HEK293 (cell line): ENCODE measurements around the gene LRFN3.
A peak's percentile ranks its signal among the peaks of the same experiment; 100 is the strongest.

Experiments used
- CTCF ChIA-PET: fragments of 350-600 bp; formaldehyde crosslinking; extraction: SDS; loops from one replicate; lab custom pipeline; 2021; ENCODE audit warnings: antibody characterized with exemption; lab: Yijun Ruan, JAX
- POLR2A ChIA-PET: fragments of 300-600 bp; formaldehyde crosslinking; extraction: SDS; loops from one replicate; lab custom pipeline; 2020; ENCODE audit warnings: antibody characterized with exemption, inconsistent platforms; lab: Yijun Ruan, JAX
- H3K27ac ChIP-seq: fragments of 200-500 bp; sonication (Bioruptor generic); 2 replicates; pipeline ENCODE4 v1.5.1; 2014; ENCODE audit warnings: low read depth, low read length, control low read depth, inconsistent platforms; ENCODE audit errors: extremely low read depth
- H3K36me3 ChIP-seq, 2 experiments: fragments of 200-500 bp in 1 of 2; sonication (Bioruptor generic) in 1 of 2; 1 replicate in 1 of 2; 2 replicates in 1 of 2; pipeline ENCODE4 v1.5.1; 2014 to 2017; ENCODE audit warnings: inconsistent platforms in 2 of 2, low read length in 2 of 2; ENCODE audit not compliant: control insufficient read depth in 2 of 2, insufficient read depth in 1 of 2
- H3K4me1 ChIP-seq: fragments of 200-500 bp; sonication (Bioruptor generic); 2 replicates; pipeline ENCODE4 v1.5.1; 2014; ENCODE audit warnings: mild to moderate bottlenecking, low read length, inconsistent platforms; ENCODE audit not compliant: control insufficient read depth, insufficient read depth
- H3K4me3 ChIP-seq: 2 replicates; pipeline ENCODE4 v1.5.1; 2011; ENCODE audit warnings: low read depth, mild to moderate bottlenecking, control low read depth, low read length, moderate library complexity
- H3K9me3 ChIP-seq: fragments of 200-500 bp; sonication (Bioruptor generic); 2 replicates; pipeline ENCODE4 v1.5.1; 2014; ENCODE audit warnings: low read depth, low read length, inconsistent platforms; ENCODE audit not compliant: control insufficient read depth, insufficient read depth
- KLF7 ChIP-seq: fragments of 450-650 bp; formaldehyde crosslinking; IDR thresholded peaks from 2 replicates; pipeline ENCODE4 v1.5.1; 2016; ENCODE audit warnings: missing biosample characterization, missing genetic modification characterization, borderline replicate concordance
- RBAK ChIP-seq: fragments of 450-650 bp; formaldehyde crosslinking; IDR thresholded peaks from 2 replicates; pipeline ENCODE4 v1.5.1; 2016; ENCODE audit warnings: missing biosample characterization, missing genetic modification characterization
- SCRT1 ChIP-seq: fragments of 450-650 bp; formaldehyde crosslinking; IDR thresholded peaks from 2 replicates; pipeline ENCODE4 v1.5.1; 2016; ENCODE audit warnings: missing biosample characterization, missing genetic modification characterization, borderline replicate concordance
- ZBTB21 ChIP-seq: fragments of 450-650 bp; formaldehyde crosslinking; IDR thresholded peaks from 2 replicates; pipeline ENCODE4 v1.5.1; 2017; ENCODE audit warnings: missing biosample characterization, missing genetic modification characterization
- ZBTB48 ChIP-seq: fragments of 450-650 bp; formaldehyde crosslinking; IDR thresholded peaks from 2 replicates; pipeline ENCODE4 v1.5.1; 2016; ENCODE audit warnings: missing biosample characterization, missing genetic modification characterization
- ZEB2 ChIP-seq: fragments of 450-650 bp; formaldehyde crosslinking; IDR thresholded peaks from 2 replicates; pipeline ENCODE4 v1.5.1; 2016; ENCODE audit warnings: missing biosample characterization, missing genetic modification characterization
- ZFP37 ChIP-seq: fragments of 450-650 bp; formaldehyde crosslinking; IDR thresholded peaks from 2 replicates; pipeline ENCODE4 v1.5.1; 2016; ENCODE audit warnings: missing biosample characterization, missing genetic modification characterization
- ZNF10 ChIP-seq: fragments of 450-650 bp; formaldehyde crosslinking; IDR thresholded peaks from 2 replicates; pipeline ENCODE4 v1.5.1; 2017; ENCODE audit warnings: missing biosample characterization, missing genetic modification characterization
- ZNF19 ChIP-seq: fragments of 450-650 bp; formaldehyde crosslinking; IDR thresholded peaks from 2 replicates; pipeline ENCODE4; 2016; ENCODE audit warnings: missing biosample characterization, missing genetic modification characterization, low read depth
- ZNF350 ChIP-seq: fragments of 450-650 bp; formaldehyde crosslinking; IDR thresholded peaks from 2 replicates; pipeline ENCODE4 v1.5.0; 2017; ENCODE audit warnings: missing biosample characterization, mild to moderate bottlenecking, missing genetic modification characterization
- ZNF416 ChIP-seq: fragments of 450-650 bp; formaldehyde crosslinking; IDR thresholded peaks from 2 replicates; pipeline ENCODE4 v1.5.1; 2016; ENCODE audit warnings: missing biosample characterization, missing genetic modification characterization
- ZNF48 ChIP-seq: fragments of 450-650 bp; formaldehyde crosslinking; IDR thresholded peaks from 2 replicates; pipeline ENCODE4 v1.5.1; 2016; ENCODE audit warnings: missing biosample characterization, missing genetic modification characterization
- ZNF837 ChIP-seq: fragments of 450-650 bp; formaldehyde crosslinking; IDR thresholded peaks from 2 replicates; pipeline ENCODE4 v1.5.1; 2016; ENCODE audit warnings: missing biosample characterization, missing genetic modification characterization
- TF ChIP-seq, protein P1 (sequence below): fragments of 450-650 bp; formaldehyde crosslinking; IDR thresholded peaks from 2 replicates; pipeline ENCODE4 v1.5.1; 2016; ENCODE audit warnings: missing biosample characterization, missing genetic modification characterization
- TF ChIP-seq, protein P2 (sequence below): fragments of 450-650 bp; formaldehyde crosslinking; IDR thresholded peaks from 2 replicates; pipeline ENCODE4 v1.5.1; 2016; ENCODE audit warnings: missing biosample characterization, missing genetic modification characterization
- TF ChIP-seq, protein P3 (sequence below): fragments of 450-650 bp; formaldehyde crosslinking; IDR thresholded peaks from 2 replicates; pipeline ENCODE4 v1.5.1; 2016; ENCODE audit warnings: missing biosample characterization, missing genetic modification characterization
- TF ChIP-seq, protein P4 (sequence below): fragments of 450-650 bp; formaldehyde crosslinking; IDR thresholded peaks from 2 replicates; pipeline ENCODE4 v1.5.1; 2016; ENCODE audit warnings: missing biosample characterization, missing genetic modification characterization, borderline replicate concordance
- TF ChIP-seq, protein P5 (sequence below): fragments of 450-650 bp; formaldehyde crosslinking; IDR thresholded peaks from 2 replicates; pipeline ENCODE4 v1.5.1; 2017; ENCODE audit warnings: missing biosample characterization, missing genetic modification characterization
- TF ChIP-seq, protein P6 (sequence below): fragments of 450-650 bp; formaldehyde crosslinking; conservative IDR thresholded peaks from 2 replicates; pipeline ENCODE4 v1.5.1; 2016; ENCODE audit warnings: low read depth, missing biosample characterization, missing genetic modification characterization
- TF ChIP-seq, protein P7 (sequence below): fragments of 450-650 bp; formaldehyde crosslinking; IDR thresholded peaks from 2 replicates; pipeline ENCODE4; 2016; ENCODE audit warnings: missing biosample characterization, missing genetic modification characterization

The LRFN3 gene

DNA sequence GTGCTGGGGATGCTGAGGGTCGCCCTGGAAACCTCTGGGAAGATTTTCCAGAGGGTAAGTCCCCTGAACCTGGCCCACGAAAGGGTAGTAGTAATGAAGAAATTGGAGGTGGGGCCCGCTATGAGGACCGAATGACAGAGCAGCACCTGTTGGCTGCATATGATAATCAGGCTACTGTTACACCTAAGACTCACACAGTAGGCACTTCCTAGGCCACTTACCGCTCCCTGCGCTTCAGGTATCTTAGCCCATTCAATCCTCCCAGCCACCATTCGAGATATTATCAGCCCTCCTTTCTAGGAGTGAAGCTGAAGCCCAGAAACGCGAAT lies 4.3 kb upstream of the LRFN3 start:
- H3K27ac ChIP-seq: no peak overlapping the region
- H3K4me1 ChIP-seq: peaks cover 14% of the 10 kb centered on the region
- ChIA-PET POLR2A (interaction anchor here (0.9 to 2.0 kb wide), 16 partner anchors 10 to 191 kb away, joined by 3 to 23 read pairs (median 6); partner anchors contain the start of genes LIN37, NFKBID, POLR2I and PROSER3), CTCF (interaction anchor here (0.6 to 8.0 kb wide), 37 partner anchors 9 to 1181 kb away, joined by 3 to 185 read pairs (median 4); partner anchors contain the start of genes APLP1, CAPNS1, KIRREL2 and LIN37)
- H3K36me3 ChIP-seq: no peaks in the 10 kb centered on the region
- no peaks in the 10 kb centered on the region; the same call in 1 of the 2 replicates for H3K9me3 ChIP-seq
- H3K4me3 ChIP-seq: no peak overlapping the region
- TF ChIP-seq SCRT1 (peak; percentile 100), KLF7 (peak; percentile 19; the same call in 1 of the 2 replicates), ZNF19 (no peak), RBAK (tag by site-specific recombination) (peak; percentile 70; the same call in 1 of the 2 replicates), ZBTB21 (no peak; the same call in 1 of the 2 replicates), ZEB2 (tag by site-specific recombination) (no peak), ZNF350 (tag by site-specific recombination) (no peak), ZNF10 (tag by site-specific recombination) (peak; percentile 57; the same call in 1 of the 2 replicates), ZNF837 (tag by site-specific recombination) (no peak), ZBTB48 (tag by site-specific recombination) (peak; percentile 47), ZFP37 (tag by site-specific recombination) (peak; percentile 54; the same call in 1 of the 2 replicates), ZNF48 (tag by site-specific recombination) (no peak), ZNF416 (tag by site-specific recombination) (no peak)
- TF ChIP-seq, protein P1, sequence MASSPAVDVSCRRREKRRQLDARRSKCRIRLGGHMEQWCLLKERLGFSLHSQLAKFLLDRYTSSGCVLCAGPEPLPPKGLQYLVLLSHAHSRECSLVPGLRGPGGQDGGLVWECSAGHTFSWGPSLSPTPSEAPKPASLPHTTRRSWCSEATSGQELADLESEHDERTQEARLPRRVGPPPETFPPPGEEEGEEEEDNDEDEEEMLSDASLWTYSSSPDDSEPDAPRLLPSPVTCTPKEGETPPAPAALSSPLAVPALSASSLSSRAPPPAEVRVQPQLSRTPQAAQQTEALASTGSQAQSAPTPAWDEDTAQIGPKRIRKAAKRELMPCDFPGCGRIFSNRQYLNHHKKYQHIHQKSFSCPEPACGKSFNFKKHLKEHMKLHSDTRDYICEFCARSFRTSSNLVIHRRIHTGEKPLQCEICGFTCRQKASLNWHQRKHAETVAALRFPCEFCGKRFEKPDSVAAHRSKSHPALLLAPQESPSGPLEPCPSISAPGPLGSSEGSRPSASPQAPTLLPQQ (tag by site-specific recombination): peak; percentile 7; the same call in 1 of the 2 replicates
- TF ChIP-seq, protein P2, sequence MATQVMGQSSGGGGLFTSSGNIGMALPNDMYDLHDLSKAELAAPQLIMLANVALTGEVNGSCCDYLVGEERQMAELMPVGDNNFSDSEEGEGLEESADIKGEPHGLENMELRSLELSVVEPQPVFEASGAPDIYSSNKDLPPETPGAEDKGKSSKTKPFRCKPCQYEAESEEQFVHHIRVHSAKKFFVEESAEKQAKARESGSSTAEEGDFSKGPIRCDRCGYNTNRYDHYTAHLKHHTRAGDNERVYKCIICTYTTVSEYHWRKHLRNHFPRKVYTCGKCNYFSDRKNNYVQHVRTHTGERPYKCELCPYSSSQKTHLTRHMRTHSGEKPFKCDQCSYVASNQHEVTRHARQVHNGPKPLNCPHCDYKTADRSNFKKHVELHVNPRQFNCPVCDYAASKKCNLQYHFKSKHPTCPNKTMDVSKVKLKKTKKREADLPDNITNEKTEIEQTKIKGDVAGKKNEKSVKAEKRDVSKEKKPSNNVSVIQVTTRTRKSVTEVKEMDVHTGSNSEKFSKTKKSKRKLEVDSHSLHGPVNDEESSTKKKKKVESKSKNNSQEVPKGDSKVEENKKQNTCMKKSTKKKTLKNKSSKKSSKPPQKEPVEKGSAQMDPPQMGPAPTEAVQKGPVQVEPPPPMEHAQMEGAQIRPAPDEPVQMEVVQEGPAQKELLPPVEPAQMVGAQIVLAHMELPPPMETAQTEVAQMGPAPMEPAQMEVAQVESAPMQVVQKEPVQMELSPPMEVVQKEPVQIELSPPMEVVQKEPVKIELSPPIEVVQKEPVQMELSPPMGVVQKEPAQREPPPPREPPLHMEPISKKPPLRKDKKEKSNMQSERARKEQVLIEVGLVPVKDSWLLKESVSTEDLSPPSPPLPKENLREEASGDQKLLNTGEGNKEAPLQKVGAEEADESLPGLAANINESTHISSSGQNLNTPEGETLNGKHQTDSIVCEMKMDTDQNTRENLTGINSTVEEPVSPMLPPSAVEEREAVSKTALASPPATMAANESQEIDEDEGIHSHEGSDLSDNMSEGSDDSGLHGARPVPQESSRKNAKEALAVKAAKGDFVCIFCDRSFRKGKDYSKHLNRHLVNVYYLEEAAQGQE (tag by site-specific recombination): peak; percentile 0; the same call in 1 of the 2 replicates
- TF ChIP-seq, protein P3, sequence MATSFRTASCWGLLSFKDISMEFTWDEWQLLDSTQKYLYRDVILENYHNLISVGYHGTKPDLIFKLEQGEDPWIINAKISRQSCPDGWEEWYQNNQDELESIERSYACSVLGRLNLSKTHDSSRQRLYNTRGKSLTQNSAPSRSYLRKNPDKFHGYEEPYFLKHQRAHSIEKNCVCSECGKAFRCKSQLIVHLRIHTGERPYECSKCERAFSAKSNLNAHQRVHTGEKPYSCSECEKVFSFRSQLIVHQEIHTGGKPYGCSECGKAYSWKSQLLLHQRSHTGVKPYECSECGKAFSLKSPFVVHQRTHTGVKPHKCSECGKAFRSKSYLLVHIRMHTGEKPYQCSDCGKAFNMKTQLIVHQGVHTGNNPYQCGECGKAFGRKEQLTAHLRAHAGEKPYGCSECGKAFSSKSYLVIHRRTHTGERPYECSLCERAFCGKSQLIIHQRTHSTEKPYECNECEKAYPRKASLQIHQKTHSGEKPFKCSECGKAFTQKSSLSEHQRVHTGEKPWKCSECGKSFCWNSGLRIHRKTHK (tag by site-specific recombination): no peak
- TF ChIP-seq, protein P4, sequence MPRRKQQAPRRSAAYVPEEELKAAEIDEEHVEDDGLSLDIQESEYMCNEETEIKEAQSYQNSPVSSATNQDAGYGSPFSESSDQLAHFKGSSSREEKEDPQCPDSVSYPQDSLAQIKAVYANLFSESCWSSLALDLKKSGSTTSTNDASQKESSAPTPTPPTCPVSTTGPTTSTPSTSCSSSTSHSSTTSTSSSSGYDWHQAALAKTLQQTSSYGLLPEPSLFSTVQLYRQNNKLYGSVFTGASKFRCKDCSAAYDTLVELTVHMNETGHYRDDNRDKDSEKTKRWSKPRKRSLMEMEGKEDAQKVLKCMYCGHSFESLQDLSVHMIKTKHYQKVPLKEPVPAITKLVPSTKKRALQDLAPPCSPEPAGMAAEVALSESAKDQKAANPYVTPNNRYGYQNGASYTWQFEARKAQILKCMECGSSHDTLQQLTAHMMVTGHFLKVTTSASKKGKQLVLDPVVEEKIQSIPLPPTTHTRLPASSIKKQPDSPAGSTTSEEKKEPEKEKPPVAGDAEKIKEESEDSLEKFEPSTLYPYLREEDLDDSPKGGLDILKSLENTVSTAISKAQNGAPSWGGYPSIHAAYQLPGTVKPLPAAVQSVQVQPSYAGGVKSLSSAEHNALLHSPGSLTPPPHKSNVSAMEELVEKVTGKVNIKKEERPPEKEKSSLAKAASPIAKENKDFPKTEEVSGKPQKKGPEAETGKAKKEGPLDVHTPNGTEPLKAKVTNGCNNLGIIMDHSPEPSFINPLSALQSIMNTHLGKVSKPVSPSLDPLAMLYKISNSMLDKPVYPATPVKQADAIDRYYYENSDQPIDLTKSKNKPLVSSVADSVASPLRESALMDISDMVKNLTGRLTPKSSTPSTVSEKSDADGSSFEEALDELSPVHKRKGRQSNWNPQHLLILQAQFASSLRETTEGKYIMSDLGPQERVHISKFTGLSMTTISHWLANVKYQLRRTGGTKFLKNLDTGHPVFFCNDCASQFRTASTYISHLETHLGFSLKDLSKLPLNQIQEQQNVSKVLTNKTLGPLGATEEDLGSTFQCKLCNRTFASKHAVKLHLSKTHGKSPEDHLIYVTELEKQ (tag by site-specific recombination): no peak; the same call in 1 of the 2 replicates
- TF ChIP-seq, protein P5, sequence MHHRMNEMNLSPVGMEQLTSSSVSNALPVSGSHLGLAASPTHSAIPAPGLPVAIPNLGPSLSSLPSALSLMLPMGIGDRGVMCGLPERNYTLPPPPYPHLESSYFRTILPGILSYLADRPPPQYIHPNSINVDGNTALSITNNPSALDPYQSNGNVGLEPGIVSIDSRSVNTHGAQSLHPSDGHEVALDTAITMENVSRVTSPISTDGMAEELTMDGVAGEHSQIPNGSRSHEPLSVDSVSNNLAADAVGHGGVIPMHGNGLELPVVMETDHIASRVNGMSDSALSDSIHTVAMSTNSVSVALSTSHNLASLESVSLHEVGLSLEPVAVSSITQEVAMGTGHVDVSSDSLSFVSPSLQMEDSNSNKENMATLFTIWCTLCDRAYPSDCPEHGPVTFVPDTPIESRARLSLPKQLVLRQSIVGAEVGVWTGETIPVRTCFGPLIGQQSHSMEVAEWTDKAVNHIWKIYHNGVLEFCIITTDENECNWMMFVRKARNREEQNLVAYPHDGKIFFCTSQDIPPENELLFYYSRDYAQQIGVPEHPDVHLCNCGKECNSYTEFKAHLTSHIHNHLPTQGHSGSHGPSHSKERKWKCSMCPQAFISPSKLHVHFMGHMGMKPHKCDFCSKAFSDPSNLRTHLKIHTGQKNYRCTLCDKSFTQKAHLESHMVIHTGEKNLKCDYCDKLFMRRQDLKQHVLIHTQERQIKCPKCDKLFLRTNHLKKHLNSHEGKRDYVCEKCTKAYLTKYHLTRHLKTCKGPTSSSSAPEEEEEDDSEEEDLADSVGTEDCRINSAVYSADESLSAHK: peak; percentile 68
- TF ChIP-seq, protein P6, sequence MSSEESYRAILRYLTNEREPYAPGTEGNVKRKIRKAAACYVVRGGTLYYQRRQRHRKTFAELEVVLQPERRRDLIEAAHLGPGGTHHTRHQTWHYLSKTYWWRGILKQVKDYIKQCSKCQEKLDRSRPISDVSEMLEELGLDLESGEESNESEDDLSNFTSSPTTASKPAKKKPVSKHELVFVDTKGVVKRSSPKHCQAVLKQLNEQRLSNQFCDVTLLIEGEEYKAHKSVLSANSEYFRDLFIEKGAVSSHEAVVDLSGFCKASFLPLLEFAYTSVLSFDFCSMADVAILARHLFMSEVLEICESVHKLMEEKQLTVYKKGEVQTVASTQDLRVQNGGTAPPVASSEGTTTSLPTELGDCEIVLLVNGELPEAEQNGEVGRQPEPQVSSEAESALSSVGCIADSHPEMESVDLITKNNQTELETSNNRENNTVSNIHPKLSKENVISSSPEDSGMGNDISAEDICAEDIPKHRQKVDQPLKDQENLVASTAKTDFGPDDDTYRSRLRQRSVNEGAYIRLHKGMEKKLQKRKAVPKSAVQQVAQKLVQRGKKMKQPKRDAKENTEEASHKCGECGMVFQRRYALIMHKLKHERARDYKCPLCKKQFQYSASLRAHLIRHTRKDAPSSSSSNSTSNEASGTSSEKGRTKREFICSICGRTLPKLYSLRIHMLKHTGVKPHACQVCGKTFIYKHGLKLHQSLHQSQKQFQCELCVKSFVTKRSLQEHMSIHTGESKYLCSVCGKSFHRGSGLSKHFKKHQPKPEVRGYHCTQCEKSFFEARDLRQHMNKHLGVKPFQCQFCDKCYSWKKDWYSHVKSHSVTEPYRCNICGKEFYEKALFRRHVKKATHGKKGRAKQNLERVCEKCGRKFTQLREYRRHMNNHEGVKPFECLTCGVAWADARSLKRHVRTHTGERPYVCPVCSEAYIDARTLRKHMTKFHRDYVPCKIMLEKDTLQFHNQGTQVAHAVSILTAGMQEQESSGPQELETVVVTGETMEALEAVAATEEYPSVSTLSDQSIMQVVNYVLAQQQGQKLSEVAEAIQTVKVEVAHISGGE (tag by site-specific recombination): peak; percentile 8; the same call in 1 of the 2 replicates
- TF ChIP-seq, protein P7, sequence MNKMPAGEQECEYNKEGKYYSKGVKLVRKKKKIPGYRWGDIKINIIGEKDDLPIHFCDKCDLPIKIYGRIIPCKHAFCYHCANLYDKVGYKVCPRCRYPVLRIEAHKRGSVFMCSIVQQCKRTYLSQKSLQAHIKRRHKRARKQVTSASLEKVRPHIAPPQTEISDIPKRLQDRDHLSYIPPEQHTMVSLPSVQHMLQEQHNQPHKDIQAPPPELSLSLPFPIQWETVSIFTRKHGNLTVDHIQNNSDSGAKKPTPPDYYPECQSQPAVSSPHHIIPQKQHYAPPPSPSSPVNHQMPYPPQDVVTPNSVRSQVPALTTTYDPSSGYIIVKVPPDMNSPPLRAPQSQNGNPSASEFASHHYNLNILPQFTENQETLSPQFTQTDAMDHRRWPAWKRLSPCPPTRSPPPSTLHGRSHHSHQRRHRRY (tag by site-specific recombination): peak; percentile 34; the same call in 1 of the 2 replicates
